GM19452 (cell line): ENCODE data around the gene LYSMD2.

Source experiments
- ATAC-seq: cut with Tn5 transposase; IDR thresholded peaks from one replicate; pipeline ENCODE4 v1.9.1; 2021; ENCODE audit not compliant: unreplicated experiment

Gene LYSMD2

DNA sequence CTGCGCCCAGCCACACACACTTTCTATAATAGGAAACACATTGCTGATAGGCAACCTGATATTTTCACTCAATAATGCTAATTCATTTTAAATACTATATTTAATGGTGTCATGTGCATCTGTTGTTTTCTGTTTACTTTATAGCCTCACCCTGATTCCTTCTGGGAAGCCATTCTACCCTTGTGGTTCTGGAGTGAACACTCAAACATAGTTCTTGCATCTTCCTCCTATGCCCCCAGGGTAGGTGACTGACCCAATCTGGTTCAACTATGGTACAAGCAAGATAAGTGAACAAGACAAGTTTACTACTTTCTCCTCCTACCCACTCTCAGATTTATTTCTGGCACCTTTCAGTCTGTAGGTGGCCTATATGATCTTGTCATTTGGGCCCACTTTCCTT, 60.4 kb downstream of the LYSMD2 start:
- no peak for ATAC-seq

DNA sequence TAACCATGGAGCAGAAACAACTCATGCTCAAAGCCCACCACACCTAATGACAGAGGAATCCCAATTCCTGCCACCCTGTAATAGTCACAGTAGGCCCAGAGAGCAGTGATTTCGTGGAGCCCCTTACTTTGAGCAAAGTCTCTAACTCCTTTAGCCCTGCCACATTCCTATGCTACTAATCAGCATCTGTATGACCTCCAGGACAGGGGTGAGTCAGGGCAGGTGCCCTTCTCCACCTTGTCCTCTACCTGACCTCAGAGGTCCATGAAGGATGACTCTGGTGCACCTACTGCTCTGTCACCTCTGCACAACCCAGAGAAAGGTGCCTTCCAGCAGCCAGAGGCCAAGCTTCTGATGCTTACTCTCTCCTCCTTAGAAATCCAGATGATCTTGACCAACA, 62.2 kb downstream of the LYSMD2 start:
- no peak for ATAC-seq
